HEK293 (cell line): ENCODE measurements around the gene GAB3.
A peak's percentile ranks its signal among the peaks of the same experiment; 100 is the strongest.

Experiments used
- CTCF ChIA-PET: fragments of 350-600 bp; formaldehyde crosslinking; extraction: SDS; loops from one replicate; lab custom pipeline; 2021; ENCODE audit warnings: antibody characterized with exemption; lab: Yijun Ruan, JAX
- POLR2A ChIA-PET: fragments of 300-600 bp; formaldehyde crosslinking; extraction: SDS; loops from one replicate; lab custom pipeline; 2020; ENCODE audit warnings: antibody characterized with exemption, inconsistent platforms; lab: Yijun Ruan, JAX
- H3K27ac ChIP-seq: fragments of 200-500 bp; sonication (Bioruptor generic); 2 replicates; pipeline ENCODE4 v1.5.1; 2014; ENCODE audit warnings: low read depth, low read length, control low read depth, inconsistent platforms; ENCODE audit errors: extremely low read depth
- H3K36me3 ChIP-seq, 2 experiments: fragments of 200-500 bp in 1 of 2; sonication (Bioruptor generic) in 1 of 2; 1 replicate in 1 of 2; 2 replicates in 1 of 2; pipeline ENCODE4 v1.5.1; 2014 to 2017; ENCODE audit warnings: inconsistent platforms in 2 of 2, low read length in 2 of 2; ENCODE audit not compliant: control insufficient read depth in 2 of 2, insufficient read depth in 1 of 2
- H3K4me1 ChIP-seq: fragments of 200-500 bp; sonication (Bioruptor generic); 2 replicates; pipeline ENCODE4 v1.5.1; 2014; ENCODE audit warnings: mild to moderate bottlenecking, low read length, inconsistent platforms; ENCODE audit not compliant: control insufficient read depth, insufficient read depth
- H3K4me3 ChIP-seq: 2 replicates; pipeline ENCODE4 v1.5.1; 2011; ENCODE audit warnings: low read depth, mild to moderate bottlenecking, control low read depth, low read length, moderate library complexity
- H3K9me3 ChIP-seq: fragments of 200-500 bp; sonication (Bioruptor generic); 2 replicates; pipeline ENCODE4 v1.5.1; 2014; ENCODE audit warnings: low read depth, low read length, inconsistent platforms; ENCODE audit not compliant: control insufficient read depth, insufficient read depth
- CTCF ChIP-seq: fragments of 450-650 bp; formaldehyde crosslinking; IDR thresholded peaks from 2 replicates; pipeline ENCODE4 v1.5.1; 2016; ENCODE audit warnings: missing biosample characterization, missing genetic modification characterization
- GLI4 ChIP-seq: fragments of 450-650 bp; formaldehyde crosslinking; IDR thresholded peaks from 2 replicates; pipeline ENCODE4 v1.5.1; 2016; ENCODE audit warnings: missing biosample characterization, missing genetic modification characterization
- KLF16 ChIP-seq: fragments of 450-650 bp; formaldehyde crosslinking; IDR thresholded peaks from 2 replicates; pipeline ENCODE4 v1.5.1; 2017; ENCODE audit warnings: missing biosample characterization, missing genetic modification characterization
- PRDM10 ChIP-seq: fragments of 450-650 bp; formaldehyde crosslinking; IDR thresholded peaks from 2 replicates; pipeline ENCODE4 v1.5.1; 2016; ENCODE audit warnings: missing biosample characterization, missing genetic modification characterization
- SCRT1 ChIP-seq: fragments of 450-650 bp; formaldehyde crosslinking; IDR thresholded peaks from 2 replicates; pipeline ENCODE4 v1.5.1; 2016; ENCODE audit warnings: missing biosample characterization, missing genetic modification characterization, borderline replicate concordance
- SCRT2 ChIP-seq: fragments of 450-650 bp; formaldehyde crosslinking; IDR thresholded peaks from 2 replicates; pipeline ENCODE4 v1.5.1; 2016; ENCODE audit warnings: missing biosample characterization, missing genetic modification characterization
- ZFP37 ChIP-seq: fragments of 450-650 bp; formaldehyde crosslinking; IDR thresholded peaks from 2 replicates; pipeline ENCODE4 v1.5.1; 2016; ENCODE audit warnings: missing biosample characterization, missing genetic modification characterization
- ZNF138 ChIP-seq: fragments of 450-650 bp; formaldehyde crosslinking; IDR thresholded peaks from 2 replicates; pipeline ENCODE4 v1.5.1; 2016; ENCODE audit warnings: missing biosample characterization, missing genetic modification characterization, borderline replicate concordance
- ZNF146 ChIP-seq: fragments of 450-650 bp; formaldehyde crosslinking; IDR thresholded peaks from 2 replicates; pipeline ENCODE4 v1.5.1; 2016; ENCODE audit warnings: missing biosample characterization, missing genetic modification characterization
- ZNF174 ChIP-seq: fragments of 450-650 bp; formaldehyde crosslinking; IDR thresholded peaks from 2 replicates; pipeline ENCODE4 v1.5.0; 2017; ENCODE audit warnings: missing biosample characterization, mild to moderate bottlenecking, missing genetic modification characterization
- ZNF23 ChIP-seq: fragments of 450-650 bp; formaldehyde crosslinking; IDR thresholded peaks from 2 replicates; pipeline ENCODE4 v1.5.1; 2016; ENCODE audit warnings: missing biosample characterization, missing genetic modification characterization, borderline replicate concordance
- ZNF24 ChIP-seq: fragments of 450-650 bp; formaldehyde crosslinking; IDR thresholded peaks from 2 replicates; pipeline ENCODE4 v1.5.1; 2016; ENCODE audit warnings: missing biosample characterization, missing genetic modification characterization
- ZNF280C ChIP-seq: fragments of 450-650 bp; formaldehyde crosslinking; IDR thresholded peaks from 2 replicates; pipeline ENCODE4 v1.5.1; 2016; ENCODE audit warnings: missing biosample characterization, missing genetic modification characterization
- ZNF354C ChIP-seq: fragments of 450-650 bp; formaldehyde crosslinking; IDR thresholded peaks from 2 replicates; pipeline ENCODE4 v1.5.1; 2016; ENCODE audit warnings: missing biosample characterization, missing genetic modification characterization, low read depth, borderline replicate concordance
- ZNF473 ChIP-seq: fragments of 450-650 bp; formaldehyde crosslinking; IDR thresholded peaks from 2 replicates; pipeline ENCODE4 v1.5.1; 2017; ENCODE audit warnings: missing biosample characterization, missing genetic modification characterization
- ZNF514 ChIP-seq: fragments of 450-650 bp; formaldehyde crosslinking; IDR thresholded peaks from 2 replicates; pipeline ENCODE4 v1.5.1; 2016; ENCODE audit warnings: missing biosample characterization, missing genetic modification characterization
- ZNF701 ChIP-seq: fragments of 450-650 bp; formaldehyde crosslinking; IDR thresholded peaks from 2 replicates; pipeline ENCODE4 v1.5.1; 2016; ENCODE audit warnings: missing biosample characterization, missing genetic modification characterization
- ZNF791 ChIP-seq: fragments of 450-650 bp; formaldehyde crosslinking; IDR thresholded peaks from 2 replicates; pipeline ENCODE4 v1.5.1; 2016; ENCODE audit warnings: missing biosample characterization, missing genetic modification characterization

Gene GAB3

GRCh38 chrX:154719132-154719675 is 31.7 kb downstream of the GAB3 start:
- Histone ChIP-seq H3K27ac (no peak overlapping the region), H3K4me1 (peaks cover 5% of the 10 kb centered on the region; the same call in 1 of the 2 replicates), H3K4me3 (no peak overlapping the region), H3K9me3 (no peaks in the 10 kb centered on the region), H3K36me3 (no peaks in the 10 kb centered on the region)
- peak; percentile 92 for TF ChIP-seq SCRT2
- no peak for TF ChIP-seq KLF16 (tag by site-specific recombination)
- TF ChIP-seq SCRT1 (tag by site-specific recombination), result peak; percentile 67
- ChIA-PET CTCF (interaction anchor here (0.9 to 2.3 kb wide), 5 partner anchors 9 to 29 kb away, joined by 3 to 10 read pairs (median 5); no protein-coding TSS in a partner anchor), POLR2A (no interaction called here)

- ChIA-PET POLR2A (interaction anchor here (1.8 kb wide), 1 partner anchor 30 kb away, joined by 4 read pairs; no protein-coding TSS in a partner anchor), CTCF (interaction anchor here (0.8 to 3.4 kb wide), 6 partner anchors 10 to 30 kb away, joined by 3 to 50 read pairs (median 8); no protein-coding TSS in a partner anchor)
- H3K27ac ChIP-seq, result no peak overlapping the region
- peaks cover 5% of the 10 kb centered on the region; the same call in 1 of the 2 replicates for H3K4me1 ChIP-seq
- TF ChIP-seq ZNF791 (no peak), ZNF514 (no peak), ZNF146 (tag by site-specific recombination) (no peak), ZNF354C (tag by site-specific recombination) (no peak), CTCF (no peak), ZNF24 (tag by site-specific recombination) (no peak), ZNF473 (no peak), ZNF280C (tag by site-specific recombination) (no peak), PRDM10 (no peak), ZNF174 (tag by site-specific recombination) (no peak), GLI4 (tag by site-specific recombination) (no peak), ZNF701 (no peak), ZFP37 (tag by site-specific recombination) (no peak), ZNF138 (no peak), ZNF23 (no peak)
- H3K9me3 ChIP-seq, result no peaks in the 10 kb centered on the region
- H3K36me3 ChIP-seq, result no peaks in the 10 kb centered on the region
- no peak overlapping the region for H3K4me3 ChIP-seq
Measured at GRCh38 chrX:154718616-154719015, 32.3 kb downstream of the GAB3 start.
